GM18520 (cell line): ENCODE results near the gene NOC2L.
"Not testable (repeated sequence)": the region's sequence is repeated elsewhere in the genome, so short reads cannot be mapped to it uniquely, and the experiment has no call there.

Experiments used
- ATAC-seq: cut with Tn5 transposase; IDR thresholded peaks from one replicate; pipeline ENCODE4 v1.9.1; 2021; ENCODE audit not compliant: unreplicated experiment

The NOC2L gene

DNA sequence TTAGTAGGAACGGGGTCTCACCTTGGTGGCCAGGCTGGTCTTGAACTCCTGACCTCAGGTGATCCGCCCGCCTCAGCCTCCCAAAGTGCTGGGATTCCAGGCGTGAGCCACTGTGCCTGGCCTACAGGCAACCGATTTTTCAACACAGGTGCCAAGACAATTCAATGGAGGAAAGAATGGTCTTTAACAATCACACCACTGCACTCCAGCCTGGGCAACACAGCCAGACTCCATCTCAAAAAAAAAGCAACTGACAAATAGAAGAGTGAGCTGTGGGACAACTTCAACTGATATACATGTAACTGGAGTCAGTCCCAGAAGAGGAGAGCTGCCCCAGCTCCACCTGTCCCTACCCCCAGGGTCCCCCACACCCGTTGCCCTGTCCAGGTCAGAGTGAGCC lies 35.5 kb upstream of the NOC2L start:
- not testable (repeated sequence) for ATAC-seq

DNA sequence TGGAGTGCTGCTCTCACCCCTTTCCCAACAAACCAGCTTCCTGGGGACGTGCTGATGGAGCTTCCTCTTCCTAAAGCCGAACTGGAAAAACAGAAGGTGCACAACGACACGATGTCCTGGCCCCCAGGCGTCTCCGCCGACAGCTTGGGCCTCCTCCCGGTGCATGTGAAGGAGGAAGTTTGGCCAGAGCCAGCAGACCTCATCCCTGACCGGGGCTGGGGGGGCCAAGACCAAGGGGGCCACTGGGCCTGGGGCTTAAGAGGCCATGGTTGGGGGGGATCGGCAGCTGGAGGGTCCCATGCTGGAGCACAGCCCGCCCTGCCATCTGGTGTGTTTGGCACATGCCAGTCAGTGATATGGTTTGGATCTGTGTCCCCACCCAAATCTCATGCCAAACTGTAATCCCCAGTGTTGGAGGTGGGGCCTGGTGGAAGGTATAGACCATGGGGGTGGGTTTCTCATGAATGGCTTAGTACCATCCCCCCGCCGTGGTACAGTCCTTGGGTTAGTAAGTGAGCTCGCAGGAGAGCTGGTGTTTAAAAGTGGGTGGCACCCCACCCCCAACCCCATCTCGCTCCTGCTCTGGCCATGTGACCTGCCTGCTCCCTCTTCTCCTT lies 34.4 kb upstream of the NOC2L start:
- ATAC-seq = no peak

DNA sequence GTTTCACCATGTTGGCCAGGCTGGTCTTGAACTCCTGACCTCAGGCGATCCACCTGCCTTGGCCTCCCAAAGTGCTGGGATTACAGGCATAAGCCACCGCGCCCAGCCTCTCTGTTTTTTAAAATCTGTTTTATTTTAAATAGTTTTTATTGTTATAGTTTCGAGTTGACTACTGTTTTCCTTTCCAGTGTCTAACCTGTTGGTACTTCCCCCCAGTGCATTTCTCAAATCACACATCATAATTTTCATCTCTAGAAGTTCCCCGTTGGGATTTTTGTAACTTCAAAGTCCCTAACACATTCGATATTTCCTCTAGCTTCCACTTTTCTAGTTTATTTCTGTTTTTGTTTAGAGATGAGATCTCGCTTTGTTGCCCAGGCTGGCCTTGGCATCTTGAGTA lies 33.3 kb upstream of the NOC2L start:
- no peak for ATAC-seq

DNA sequence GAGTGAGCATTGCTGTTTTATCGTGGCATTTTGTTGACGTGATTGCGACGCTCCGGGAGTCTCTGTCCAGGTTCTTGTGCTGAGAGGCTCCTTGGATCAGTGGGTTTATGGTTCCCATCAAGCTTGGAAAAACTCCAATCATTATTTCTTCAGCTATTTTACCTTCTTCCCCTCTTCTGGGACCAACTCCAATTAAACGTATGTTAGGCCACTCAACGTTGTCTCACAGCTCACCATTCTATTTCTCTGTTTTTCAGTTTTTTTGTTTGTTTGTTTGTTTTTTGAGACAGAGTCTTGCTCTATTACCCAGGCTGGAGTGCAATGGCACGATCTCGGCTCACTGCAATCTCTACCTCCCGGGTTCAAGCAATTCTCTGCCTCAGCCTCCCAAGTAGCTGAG lies 32.8 kb upstream of the NOC2L start:
- no peak for ATAC-seq

DNA sequence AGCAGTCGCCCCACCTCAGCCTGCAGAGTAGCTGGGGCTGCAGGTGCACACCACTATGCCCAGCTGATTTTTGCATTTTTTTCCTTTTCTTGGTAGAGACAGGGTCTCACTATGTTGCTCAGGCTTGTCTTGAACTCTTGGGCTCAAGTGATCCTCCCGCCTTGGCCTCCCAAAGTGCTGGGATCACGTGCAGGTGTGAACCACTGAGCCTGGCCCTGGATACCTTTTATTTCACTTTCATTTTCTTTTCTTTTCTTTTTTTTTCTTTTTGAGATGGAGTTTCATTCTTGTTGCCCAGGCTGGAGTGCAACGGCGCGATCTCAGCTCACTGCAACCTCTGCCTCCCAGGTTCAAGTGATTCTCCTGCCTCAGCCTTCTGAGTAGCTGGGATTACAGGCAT lies 32.2 kb upstream of the NOC2L start:
- not testable (repeated sequence) for ATAC-seq

DNA sequence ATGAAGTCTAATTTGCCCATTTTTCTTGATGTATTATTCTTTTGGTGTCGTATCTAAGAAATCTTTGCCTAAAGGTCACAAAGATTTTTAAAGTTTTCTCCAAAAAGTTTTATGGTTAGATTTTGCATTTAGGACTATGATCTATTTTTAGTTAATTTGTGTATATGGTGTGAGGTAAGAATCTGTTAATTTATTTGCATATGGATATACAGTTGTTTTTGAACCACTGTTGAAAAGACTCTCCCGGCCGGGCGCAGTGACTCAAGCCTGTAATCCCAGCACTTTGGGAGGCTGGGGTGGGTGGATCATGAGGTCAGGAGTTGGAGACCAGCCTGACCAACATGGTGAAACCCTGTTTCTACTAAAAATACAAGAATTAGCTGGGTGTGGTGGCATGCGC lies 29.0 kb upstream of the NOC2L start:
- ATAC-seq = not testable (repeated sequence)

DNA sequence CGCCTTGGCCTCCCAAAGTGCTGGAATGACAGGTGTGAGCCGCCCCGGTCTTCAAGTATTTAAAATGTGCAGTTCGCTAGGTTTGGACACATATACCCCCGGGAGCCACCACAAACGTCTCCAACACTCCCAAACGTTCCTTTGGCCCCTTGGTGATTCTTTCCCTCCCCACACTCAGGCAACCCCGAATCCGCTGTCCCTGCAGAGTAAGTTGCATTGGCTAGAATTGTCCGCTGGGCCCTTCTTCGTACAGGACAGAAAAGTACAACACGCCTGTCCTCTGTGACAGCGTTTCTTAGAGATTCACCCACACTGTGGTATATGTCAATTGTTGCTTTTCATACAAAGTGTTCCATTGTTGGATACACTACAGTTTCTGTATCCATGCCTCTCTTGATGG lies 26.1 kb upstream of the NOC2L start:
- no peak for ATAC-seq

DNA sequence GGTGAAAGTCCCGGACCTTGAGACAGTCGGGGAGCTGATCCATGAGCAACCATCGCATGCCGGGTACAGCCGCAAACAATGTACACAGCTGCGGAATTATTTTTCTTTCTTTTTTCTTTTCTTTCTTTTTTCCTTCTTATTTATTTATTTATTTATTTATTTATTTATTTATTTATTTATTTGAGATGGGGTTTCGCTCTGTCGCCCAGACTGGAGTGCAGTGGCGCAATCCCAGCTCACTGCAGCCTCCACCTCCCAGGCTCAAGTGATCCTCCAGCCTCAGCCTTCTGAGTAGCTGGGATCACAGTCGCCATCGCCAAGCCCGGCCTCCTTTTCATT lies 25.4 kb upstream of the NOC2L start:
- ATAC-seq = no peak

DNA sequence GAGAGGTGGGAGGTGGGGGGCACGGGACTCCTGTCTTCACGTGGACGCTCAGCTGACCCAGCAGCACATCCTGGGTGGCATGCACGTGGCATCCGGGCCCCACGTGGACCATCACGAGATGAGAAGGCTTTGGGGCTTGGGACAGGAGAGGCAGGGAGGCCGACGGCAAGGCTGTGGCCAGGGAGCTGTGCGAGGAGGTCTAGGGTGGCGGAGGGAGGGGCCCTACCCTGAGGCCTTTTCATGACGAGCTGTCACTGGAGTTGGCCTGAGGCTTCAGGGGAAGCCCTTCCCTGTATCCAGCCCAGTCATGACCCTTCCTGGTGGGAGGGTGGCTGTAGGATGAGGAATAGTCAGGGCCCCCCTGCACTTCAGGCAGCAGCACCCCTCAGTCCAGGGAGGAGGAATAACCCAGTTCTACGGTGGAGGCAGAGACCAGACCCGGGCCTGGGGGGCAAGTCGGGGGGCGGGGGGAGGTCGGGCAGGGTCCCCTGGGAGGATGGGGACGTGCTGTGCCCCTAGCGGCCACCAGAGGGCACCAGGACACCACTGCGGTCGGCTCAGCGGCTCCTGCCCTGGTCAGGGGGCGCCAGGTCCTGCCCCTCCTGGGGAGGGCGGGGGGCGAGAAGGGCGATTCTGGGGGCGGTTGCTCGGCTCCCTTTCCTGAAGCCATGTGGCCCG lies 24.9 kb upstream of the NOC2L start:
- no peak for ATAC-seq

DNA sequence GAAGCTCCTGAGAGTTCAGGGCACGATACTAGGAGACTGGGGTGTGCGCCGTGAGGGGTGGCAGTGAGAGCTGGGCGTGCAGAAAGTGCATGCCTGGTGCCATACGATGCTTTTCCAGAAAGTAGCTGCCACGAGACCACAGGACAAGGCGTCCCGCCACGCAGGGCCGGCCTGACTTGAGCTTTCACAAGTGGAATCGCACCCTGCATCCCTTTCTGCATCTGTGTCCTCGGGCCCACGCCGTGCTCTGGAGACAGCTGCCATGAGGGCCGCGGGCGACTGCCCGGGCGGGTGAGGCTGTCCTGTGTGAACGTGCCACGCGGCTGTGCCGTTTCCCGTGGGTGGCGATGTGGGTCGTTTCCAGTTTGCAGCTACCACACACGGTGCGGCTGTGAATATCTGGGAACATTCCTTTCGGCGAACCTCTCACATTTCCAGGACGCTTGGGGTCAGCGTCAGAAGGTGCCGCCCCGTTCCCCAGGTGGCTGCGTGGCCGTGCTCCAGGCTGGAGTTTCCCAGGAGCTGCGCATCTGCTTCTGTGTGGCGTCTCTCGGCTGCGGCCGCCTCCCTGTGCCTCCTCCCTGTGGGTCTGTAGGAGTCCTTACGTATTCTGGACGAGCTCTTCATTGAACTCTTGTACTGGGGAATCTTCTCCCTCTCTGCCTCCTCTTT lies 23.8 kb upstream of the NOC2L start:
- no peak for ATAC-seq

DNA sequence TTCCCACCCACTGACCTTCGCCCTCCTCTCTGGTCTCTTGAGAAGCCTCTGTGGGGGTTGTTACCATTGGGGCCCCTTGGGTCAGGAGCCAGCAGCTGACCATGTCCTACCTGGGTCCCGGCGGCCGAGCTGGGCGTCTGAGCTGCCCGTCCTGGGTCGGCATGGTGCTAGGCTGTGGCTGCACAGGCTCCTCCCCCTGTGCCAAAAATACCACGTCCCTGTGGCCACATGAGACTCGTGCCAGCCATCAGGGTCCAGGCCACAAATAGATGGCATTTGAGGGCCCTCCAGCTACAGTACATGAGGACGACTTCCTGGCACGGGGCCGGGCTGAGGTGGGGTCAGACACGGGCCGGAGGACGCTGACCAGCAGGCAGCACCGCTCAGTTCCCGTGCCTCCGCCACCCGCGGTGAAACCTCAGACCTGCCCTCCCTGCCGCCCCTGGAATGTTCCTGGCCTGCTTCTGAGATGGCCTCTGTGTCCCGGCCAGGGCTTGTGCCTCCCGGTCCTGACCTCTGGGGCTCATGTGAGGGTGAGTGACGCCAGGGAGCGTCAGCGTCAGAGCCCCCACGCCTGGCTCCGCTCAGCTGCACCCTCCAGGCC lies 23.0 kb upstream of the NOC2L start, which contains the start of gene PERM1:
PERM1 (minus strand) TSS at position 139 of the 604 bp plus-strand sequence. CDS start 1,064 bp downstream, outside the sequence.
- ATAC-seq = no peak

DNA sequence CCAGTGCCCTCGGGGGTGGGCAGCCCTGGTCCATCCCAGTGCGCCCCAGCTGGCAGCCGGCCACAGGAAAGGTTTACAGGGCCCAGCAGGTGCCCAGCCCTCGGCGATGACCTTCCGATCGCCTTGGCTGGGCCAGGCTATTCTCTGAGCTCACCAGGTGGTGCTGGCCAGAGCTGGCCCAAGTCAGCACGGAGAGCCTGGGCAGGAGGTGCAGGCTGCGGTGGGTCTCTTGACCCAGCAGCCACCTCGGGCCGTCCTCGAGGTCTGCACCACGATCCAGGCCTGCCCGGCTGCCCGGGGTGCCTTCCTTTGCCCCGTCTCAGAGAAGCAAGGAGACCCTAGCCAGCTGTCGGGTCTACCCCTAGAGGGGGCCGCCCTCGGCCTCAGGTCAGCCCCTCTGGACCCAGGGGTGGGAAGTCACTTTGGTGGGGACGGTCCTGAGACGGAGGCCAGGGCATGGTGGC lies 22.5 kb upstream of the NOC2L start:
- ATAC-seq = no peak

DNA sequence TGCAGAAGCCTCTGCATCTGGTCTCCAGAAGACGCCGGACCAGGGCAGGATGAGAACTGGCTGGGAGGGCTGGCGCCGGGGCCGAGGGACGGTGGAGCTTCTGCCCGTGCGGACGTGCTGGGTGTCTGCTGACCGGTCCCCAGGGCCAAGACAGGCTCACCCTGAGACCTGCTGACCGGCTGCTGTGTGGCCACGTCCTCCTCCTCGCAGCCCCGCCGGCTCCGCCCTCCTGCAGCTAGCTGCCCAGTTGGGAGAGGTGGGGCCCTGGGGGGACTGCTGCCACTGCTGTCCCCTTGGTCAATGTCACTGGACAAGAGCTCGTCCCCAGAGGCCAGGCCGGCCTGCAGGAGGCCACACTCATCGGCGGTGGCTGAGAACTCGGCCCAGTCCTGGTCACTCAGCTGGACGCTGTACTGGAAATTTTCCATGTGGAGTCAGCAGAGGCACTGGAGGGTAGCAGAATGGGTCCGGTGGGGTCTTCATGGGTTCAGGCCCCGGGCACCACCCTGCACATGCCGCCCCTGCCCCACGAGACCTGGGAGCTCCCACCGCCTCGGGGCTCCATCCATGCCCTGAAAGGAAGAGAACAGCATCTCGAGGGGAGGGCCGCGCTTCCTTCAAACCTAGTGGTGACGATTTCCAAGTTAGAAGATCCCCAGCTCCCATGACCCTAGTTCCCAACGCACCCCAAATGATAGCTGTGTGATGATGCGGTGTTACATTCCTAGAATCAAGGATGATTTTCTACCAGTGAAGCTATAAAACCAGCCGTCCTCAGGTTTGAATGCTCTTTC lies 21.7 kb upstream of the NOC2L start:
- no peak for ATAC-seq

DNA sequence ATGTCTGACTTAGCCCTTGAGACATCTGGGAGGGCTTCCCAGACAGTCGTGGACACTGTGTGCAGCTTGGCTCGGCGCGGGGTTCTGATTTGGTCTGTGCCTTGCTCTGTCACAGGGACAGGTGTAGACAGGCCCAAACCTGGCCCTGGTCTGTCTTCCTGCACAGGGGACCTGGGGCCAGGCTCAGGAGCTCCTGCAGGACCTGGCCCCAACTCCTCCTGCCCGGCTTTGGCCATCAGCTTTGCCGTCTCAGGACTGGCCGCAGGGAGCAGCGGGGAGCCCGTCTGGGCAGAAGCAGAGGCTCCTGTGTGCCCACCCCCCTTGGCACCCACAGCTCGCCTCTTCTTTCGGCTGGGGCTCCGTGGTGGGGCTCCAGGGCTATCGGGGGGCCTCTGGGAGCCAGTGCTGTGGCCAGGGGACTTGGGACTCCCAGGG lies 21.1 kb upstream of the NOC2L start:
- no peak for ATAC-seq

DNA sequence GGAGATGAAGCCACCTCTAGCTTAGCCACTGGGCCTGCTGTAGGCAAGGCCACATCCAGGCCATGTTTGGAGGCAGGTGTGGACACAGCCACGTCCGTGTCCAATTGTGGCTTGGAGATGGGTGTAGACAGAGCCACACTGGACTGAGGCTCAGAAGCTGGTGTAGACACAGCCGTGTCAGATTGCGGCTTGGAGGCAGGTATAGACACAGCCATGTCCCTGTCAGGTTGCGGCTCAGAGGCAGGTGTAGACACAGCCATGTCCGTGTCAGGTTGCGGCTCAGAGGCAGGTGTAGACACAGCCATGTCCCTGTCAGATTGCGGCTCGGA lies 20.7 kb upstream of the NOC2L start:
- ATAC-seq = no peak

DNA sequence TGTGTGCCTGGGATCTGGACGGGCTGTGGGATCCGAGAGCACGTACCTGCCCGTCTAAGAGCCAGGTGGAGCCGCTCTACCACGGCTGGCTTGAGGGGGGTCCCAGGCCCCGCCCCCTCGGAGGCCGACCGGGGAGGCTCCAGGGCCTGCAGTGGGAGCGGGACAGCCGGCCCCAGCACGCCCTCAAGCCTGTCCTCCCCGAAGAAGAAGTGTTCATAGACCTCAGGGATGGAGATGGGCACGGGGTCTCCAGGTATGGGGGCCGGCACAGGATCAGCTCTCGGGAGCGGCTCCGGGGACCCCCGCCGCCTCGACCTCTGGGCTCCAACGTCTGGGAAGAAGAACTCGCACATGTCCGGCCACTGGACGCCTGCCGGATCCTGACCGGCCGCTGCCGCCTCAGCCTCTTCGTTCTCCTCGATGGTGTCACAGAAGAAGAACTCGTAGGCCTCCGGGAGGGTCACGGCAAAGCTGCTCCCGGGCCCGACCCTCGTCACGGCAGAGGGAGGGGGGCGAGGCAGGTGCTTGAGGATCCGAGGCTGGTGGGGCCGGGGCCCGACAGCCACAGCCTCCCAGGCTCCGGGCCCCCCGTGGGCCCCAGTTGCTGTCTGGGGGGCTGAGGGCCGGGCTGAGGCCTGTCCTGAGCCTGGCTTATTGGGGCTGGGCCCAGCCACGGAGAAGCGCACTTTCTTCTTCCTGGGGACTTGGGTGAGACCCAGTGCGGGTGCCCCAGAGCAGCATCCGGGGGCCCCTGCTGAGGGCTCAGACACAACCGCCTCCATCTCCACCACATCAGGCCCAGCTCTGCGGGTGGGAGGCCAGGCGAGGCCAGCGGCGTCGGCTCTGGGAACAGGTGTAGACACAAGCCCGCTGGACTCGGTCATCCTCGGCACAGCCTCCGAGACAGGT lies 20.0 kb upstream of the NOC2L start:
- ATAC-seq = no peak

DNA sequence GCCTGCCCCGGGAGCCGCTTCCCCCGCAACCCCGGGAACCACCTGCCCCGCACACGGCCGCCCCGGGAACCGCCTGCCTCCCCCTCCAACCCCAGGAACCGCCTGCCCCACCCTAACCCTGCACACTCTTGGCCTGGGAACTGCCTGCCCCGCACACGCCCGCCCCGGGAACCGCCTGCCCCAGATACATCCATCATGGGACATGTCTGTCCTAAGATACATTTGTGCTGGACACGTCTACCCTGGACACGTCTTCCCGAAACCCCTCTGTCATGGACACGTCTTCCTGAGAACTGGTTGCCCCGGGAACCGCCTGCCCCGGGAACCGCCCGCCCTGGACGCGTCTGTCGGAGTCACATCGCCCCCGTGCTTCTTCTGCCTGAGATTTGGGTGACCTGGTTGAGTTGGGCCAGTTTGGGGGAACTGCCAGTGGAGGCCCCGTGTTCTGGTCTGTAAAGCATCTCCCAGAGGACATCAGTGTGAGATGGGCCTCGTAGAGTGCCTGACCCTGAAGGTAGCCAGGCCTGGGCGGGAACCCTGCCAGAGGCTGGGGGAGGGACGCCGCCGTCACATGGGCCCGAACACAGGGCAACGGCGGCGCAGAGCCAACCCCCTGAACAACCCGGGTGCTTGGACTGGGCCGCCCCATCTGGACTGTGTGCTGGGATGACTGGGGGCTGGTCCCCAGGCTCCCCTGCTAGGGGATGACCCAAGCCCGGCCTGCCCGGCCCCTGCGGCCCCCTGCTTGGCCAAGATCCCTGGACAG lies 19.2 kb upstream of the NOC2L start:
- ATAC-seq = no peak

DNA sequence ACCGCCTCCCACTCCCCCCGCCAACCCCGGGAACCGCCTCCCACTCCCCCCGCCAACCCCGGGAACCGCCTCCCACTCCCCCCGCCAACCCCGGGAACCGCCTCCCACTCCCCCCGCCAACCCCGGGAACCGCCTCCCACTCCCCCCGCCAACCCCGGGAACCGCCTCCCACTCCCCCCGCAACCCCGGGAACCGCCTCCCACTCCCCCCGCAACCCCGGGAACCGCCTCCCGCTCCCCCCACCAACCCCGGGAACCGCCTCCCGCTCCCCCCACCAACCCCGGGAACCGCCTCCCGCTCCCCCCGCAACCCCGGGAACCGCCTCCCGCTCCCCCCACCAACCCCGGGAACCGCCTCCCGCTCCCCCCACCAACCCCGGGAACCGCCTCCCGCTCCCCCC lies 17.7 kb upstream of the NOC2L start:
- not testable (repeated sequence) for ATAC-seq

DNA sequence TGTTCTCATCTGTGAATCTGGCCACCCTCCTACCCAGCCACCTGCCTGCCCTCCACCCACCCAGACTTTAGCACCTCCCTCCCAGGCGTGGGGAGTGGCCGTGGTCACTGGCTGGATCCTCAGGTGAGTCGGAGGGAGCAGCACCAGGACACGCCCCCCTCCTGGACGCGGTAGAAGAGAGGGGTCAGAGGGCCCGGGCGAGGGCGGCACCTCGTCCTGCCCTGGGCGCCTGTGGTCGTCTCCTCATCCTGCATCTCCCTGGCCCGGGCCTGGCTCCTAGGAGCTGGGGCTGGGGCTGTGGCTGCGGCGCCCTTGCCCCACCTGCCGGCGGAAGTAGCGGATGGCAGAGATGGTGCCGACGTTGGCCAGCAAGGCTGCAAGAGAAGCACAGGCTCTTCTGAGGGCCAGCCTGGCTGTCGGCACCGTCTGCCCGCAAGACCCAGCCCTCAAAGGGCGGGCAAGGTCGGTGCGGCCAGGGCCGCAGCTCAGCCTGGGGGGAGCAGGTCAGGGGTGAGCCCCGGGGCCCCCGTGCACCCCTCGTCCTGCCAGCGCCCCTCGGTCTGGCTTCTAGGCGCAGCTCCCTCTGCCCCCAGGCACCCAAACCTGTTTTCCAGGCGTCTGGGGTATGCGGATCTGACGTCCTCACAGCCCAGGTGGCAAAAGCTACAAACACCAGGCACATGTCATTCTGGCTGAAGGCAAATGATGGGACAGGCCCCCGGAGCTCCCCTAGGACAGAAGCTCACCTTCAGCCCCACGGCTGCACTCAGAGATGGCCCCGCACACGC lies 17.0 kb upstream of the NOC2L start:
- peak; percentile 64 for ATAC-seq
